Activated CD4-positive, CD25-positive, alpha-beta regulatory T cell treated with anti-CD3 and anti-CD28 coated beads, Interleukin-2, amount 50 U/mL, for 72 hours (primary cell): ENCODE measurements around the gene DBN1.
A peak's percentile ranks its signal among the peaks of the same experiment; 100 is the strongest.

Experiments
- DNase-seq: peaks from one replicate; pipeline ENCODE4 v3.0.0; 2021

Gene DBN1

DNA sequence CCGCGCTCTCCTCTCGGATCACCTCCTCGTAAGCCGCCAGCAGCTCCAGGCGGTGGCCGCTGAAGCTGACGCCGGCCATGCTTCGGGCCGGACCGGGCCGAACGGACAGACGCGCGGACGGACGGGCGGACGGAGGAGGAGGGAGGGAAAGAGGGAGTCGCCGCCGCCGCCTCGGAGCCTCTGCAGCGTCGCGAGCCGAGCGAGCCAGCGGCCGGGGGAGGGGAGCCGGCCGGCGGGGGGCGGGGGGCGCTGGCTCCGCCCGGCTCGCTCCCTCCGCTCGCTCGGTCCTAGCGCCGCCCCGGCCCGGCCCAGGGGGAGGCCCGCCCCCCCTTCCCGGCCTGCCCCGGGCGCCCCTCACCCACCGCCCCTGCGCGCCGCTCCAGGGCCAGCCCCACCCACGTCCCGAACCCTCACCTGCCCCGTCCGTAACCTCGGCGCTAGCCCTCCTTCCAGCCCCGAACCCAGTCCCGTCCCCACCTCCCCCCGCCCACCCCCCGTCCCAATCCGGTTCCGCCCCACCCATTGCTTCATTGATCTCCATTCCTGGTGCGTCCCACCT is at the start of gene DBN1:
Gene DBN1 (minus strand): TSS at position 192 of the 559 bp plus-strand sequence. CDS start 113 bp downstream, at position 79.
- DNase-seq: no peak

DNA sequence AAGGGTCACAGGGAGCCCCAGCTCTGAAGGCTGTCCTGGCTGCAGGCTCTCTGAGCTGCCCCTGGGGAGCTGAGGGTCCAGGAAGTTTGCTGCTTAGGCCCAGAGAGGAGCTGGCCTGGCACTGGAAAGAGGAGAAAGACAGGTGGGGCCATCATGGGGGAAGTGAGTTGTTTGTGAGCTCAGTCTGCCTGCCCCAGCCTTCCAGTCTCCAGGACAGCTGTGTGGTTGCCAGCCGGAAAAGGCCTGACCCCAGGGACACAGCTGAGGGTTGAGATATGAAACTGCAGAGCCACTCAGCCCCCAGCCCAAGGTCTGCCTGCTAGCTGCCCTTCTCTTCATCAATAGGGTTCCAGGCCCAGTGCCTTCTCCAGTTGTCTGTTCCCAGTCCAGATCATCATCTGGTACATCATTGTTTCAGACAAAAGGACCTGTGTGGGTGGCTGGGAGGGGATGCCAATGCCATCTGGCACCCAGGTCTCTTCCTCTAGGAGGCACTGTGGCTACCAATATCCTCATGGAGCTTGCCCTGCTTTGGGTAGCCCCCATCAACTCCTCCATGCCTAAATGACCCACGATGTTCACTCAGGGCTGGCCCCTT is 47.6 kb upstream of the DBN1 start:
- no peak for DNase-seq

DNA sequence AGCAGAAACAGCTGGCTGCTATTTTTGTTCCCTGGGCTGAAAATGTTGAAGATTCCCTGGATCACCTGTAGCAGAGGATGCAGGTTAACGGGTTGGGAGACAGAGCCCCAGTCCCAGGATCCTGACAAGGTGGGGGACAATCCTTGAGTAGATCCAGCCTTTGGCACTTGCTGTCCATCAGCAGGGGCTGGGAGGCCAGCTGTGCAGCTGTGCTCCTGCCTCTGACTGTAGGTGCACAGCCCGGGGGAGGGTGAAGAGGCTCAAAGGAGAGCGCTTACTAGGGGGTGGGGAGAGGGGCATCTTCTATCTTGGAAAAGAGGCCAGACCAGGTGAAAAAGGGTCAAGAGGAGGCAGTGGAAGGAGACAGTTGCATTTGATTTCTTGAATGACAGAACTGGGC is 46.8 kb upstream of the DBN1 start:
- no peak for DNase-seq

DNA sequence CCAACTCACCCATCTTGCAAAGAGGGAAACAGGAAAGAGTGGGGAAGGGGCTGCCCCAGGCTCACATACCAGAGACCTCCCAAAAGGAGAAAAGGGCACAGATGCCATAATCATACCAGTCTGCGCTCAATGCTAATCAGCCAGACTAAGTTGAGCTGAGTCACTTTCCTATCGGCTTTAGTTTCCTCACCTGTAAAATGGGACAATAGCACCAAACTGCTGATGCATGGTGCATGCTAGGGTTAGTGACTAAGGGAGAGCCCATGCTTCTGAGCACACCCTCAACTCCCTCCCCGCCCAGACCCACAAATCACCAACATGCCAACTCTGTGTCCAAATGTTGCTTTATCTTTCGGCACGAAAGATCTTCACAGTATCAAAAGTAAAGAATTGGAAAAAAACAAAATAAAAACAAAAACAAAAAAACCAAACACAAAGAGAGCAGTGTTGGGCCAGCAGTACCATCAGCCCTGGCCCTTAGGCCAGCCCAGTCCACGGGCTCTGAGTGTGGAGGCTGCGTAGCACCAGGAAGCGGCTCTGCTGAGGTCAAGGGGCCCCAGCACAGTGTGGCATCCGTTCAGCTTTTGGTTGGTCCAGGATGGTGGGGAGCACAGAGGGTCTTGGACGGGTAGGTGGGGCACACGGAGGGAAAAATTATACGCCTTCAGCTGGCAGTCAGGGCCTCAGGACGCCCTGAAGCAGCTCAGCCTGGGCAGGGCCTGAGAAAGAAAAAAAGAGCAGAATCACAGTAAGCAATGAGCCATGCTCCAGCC is 46.2 kb upstream of the DBN1 start:
- no peak for DNase-seq

DNA sequence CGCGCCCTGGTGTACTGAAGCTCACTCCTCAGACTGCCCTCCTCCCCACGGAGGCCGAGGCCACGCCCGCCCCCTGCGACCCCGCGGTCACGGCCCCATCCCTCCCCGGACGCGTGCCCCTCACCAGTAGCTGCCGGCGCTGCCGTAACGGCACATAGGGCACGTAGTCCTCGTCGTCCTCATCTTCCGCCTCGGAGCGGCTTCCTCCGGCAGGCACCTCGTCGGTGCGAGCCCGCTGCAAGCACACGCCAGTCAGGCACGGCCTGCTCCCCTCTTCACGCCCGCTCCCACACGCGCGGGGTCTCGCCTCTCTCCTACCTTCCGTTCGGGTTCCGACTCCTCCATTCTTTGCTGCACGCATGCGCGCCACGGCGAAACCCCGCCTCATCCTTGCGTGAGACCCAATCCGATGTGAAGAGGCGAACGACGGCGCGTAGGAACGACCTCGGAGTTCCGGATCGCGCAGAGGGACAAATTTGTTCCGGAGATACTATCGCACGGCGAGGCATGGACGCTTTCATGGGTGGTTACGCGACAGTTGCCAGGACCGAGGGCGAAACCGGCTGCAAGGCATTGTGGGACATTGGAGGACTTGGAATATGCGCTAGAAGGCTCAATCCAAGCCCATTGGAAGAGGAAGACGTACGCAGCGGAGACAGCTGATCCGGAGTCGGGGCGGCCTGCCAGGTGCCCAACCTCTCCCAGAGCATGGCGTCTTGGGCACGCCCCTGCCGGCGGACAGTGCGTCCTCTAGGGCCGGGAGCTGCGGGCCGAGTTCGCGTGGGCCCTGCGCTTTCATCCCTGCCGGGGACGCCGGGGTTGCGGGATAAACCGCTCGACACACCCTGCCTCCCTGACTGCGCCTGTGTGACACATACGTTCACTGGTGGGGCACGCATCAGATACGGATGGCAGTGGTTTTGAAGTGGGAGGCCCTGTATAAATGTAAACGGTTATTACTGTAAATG is 43.5 kb upstream of the DBN1 start, which contains the start of gene DDX41:
Gene DDX41 (minus strand): TSS at position 361 of the 968 bp plus-strand sequence. CDS start 16 bp downstream, at position 345.
- peak; percentile 94 for DNase-seq

DNA sequence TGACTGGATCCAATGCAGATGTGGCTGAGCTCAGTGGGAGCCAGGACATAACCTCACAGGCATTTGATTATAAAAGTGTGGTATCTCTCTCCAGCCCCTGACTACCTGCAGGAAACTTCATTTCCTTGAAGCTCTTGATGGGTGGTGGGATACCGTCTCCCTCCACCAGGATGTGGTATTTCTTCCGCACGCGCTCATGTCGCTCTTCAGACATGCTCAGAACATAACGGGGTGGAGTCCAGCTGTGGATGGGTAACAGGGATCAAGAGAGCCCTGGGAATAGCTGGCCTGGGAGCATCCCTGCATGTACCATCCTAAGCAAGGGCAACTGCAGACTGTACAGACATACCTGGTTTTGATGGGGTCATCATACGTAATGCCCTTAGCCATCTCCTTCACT is 42.1 kb upstream of the DBN1 start:
- DNase-seq: no peak

DNA sequence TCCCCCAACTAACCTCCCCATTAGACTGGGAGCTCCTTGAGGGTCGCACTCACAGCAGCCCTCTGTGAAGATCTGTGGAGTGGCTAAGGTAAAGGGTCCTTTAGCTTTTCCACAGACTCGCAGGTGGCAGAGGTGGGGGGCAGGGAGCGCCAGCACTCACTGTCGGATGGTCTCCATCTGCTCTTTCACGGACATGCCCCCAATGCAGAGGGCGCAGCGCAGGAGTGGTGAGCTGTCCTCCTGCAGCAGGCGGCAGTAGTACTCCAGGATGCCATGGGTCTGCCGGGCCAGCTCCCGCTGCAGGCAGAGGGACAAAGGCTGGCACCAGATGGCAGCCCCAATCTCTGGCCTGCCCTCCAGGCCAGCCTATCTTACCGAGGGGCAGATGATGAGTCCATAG is 41.1 kb upstream of the DBN1 start:
- DNase-seq: no peak

DNA sequence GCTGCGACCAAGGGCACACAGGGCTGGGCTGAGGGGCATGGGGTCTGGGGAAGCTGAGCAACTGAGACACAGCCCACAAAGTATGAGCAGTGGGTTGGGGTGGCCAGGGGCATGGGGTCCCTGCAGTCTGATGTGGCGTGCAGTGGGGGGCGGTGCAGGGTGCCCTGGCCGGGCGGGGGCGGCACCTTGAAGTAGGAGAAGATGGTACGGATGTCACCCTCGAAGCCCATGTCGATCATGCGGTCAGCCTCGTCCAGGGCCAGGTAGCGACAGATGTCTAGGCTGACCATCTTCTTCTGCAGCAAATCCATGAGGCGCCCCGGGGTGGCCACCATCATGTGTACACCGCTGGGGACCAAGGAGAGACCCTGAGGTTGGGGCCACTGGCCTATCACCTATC is 40.1 kb upstream of the DBN1 start:
- DNase-seq: no peak

DNA sequence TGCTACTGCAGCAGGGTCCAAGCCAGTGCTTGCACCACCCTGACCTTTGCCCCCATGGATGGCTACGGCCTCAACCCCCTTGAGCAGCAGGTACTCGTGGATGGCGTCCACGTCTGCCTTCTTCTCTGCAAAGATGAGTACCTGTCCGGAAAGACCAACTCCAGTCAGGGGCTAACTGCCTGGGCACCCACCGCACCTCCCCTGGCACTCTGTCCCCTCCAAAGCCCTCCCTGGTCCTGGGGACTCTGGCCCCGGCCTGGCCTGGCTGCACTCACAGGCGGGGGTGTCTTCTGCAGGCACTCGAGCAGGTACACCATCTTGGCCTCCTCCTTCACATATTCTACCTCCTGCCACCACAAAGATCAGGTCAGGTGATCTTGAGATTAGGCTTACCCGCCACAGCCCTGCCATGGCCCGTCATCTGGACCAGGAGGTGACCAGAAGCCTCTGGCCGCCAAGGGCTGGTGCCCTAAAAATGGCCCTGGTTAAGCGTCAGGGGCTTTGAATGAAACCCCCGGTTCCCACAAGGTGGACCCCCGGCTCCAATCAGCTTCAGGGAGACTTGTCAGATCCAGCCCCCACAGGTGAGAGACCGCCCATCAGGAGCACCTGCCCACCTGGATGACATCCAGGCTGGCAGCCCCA is 39.4 kb upstream of the DBN1 start:
- no peak for DNase-seq

DNA sequence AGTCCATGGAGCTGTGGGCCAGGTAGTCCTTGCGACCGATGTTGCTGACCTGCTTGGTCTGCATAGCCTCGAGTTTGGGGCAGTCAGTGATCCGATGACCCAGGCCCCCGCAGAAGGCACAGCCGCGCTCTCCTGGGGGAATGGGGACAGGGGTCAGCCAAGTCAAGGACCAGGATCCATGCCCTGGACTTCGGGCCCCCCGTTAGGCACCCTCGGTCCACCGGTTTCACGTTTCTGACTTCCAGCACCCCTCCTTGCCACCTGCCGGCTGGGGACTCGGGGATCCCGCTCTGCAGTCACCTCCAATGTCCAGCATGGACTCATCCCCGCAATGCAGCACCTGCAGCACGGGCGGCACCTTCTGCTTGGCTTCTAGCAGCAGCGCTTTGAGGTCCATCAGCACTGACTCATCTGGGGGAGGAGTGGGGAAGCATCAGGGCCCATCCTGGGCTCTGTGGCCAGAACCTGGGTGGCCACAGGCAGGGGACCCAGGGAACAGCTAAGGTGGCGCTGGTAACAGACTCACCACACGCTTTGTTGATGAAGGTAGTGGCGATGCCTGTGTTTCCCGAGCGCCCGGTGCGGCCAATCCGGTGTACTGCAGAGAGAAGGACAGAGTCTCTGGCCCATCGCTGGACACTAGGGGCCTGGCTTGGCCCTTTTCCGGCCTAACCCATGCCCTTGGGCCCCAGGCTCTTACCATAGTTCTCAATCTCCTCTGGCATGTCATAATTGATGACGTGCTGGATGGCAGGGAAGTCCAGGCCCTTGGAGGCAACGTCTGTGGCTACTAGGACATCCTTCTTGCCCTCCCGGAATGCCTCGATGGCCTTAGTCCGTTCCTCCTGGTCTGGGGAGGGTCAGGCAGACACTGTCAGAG is 38.6 kb upstream of the DBN1 start:
- no peak for DNase-seq

DNA sequence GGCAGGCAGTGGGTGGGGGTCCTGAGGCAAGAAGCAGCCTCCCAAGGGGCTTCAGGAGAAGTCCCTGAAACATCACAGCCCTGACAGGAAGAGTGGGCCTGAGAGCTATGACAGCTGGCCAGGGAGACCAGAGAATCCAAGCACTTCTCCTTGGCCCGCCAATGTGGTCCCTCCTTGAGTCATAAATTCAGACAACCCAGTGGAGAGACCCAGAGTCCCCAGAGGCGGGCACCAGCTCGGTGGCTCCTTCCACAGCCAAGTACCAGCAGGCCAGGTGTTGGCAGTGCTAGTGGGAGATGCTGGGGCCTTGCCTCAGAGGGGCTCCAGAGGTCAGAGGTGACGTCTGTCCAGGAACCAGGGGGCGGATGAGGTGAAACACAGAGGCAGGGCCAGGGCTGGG is 37.7 kb upstream of the DBN1 start:
- DNase-seq: no peak

DNA sequence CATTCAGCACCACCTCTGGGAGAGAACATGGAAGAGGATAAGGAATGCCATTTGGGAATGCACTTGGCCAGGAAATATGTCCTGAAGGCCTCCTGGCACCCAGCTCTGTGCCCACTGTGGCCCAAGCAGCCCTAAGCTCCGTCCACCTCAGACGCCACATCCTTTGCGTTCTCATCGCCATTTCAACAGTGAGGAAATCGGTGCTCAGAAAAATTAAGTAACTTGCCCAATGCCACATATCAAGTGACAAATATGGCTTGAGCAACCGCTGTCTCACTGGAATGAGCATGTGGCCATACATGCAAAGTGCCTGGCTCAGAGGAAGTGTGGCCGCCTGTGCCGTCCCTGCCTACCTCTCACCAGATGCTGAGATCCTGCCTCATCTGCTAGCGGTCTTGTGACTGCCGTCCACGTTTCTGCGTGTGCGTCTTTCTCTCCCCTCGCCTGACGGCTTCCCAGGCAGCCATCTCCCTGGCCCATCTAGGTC is 37.2 kb upstream of the DBN1 start:
- no peak for DNase-seq

DNA sequence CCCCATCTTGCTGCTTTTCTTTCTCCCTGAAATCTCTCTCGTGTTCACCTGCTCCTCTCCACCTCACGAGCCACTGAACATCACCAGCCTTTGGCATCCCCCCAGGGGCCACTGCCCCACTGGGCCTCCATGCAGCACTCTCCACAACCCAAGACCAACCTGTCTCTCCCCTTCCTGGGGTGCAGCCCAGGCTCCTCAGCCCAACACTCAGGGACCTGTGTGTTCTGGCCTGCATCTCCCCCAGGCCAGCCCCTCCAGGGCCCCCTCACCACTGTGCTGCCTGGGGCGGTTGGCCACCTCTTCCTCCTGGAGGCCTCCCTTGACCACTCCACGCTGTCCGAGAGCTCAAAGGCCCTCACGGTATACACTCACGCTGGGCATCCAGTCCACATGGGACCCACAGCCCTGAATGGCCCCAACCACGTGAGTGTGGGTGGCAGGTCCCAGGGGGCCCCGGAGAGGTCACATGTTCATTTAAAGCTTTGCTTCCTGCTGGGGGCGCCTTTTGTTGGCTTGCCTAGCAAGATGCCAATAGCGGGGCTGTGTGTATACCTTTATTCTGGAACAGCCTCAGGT is 36.6 kb upstream of the DBN1 start:
- DNase-seq: no peak

DNA sequence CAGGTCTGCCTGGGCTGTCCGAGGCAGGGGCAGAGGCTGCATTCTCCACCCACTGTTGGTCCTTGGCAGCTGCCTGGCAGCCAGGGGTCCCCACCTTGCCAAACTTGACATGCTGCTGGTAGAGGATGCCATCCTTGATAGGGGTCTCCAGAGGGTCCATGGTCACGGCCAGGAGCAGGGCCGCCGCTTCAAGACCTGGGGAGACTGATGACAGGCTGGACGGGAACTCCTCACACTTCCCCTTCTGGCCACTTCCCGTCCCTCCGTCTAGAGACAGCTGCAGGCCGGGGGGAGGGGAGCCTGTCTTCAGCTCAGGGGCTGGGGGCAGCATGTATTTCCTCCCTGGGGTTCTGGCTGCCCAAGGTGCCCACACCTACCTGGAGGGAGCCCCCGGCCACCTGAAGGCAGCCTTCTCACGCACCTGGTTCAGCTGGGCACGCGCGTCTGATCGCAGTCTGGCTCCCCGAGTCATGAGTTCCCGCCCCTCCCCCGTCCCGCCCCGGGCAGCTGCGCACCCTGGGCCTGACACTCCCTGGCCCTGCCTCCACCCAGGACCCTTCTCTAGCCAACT is 36.0 kb upstream of the DBN1 start, which contains the start of gene DOK3:
Gene DOK3 (minus strand): TSS at position 446 of the 571 bp plus-strand sequence. CDS start 286 bp downstream, at position 160.
- no peak for DNase-seq

DNA sequence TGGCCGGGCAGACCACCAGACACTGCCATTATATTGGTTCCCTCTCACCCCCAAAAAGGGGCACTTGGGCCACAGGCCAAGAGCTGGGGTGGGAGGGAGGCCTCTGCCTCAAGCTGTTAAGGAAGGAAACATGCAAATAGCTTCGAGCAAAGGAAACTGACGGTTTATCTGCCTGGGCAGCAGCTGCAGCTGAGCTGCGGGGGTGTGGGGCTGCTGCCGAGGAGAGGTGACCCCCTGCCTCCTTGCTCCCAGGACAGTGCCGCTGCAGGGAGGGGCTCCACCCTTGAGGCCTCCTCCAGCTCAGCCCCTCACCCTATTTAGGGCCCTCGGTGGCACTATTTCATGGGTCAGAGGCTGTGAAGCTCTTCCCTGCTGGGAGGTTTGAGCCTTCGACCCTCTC is 35.4 kb upstream of the DBN1 start:
- DNase-seq: no peak

DNA sequence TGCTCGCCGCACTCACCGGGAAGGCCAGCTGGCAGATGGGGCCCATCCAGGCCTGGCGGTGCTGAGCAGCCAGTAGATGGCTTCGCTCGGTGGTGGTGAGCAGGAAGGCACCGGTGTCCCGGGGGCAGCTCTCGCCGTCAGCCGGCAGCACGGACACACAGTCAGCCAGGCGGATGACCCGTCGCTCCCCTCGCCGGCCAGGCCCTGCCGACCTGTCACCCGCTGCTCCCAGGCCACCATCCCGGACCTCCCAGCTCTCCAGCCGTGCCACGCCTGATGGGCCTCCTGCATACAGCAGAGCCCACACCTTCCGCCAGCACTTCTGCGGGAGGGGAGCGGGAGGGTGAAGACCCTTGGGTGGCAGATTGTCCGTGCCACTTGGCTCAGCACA is 34.8 kb upstream of the DBN1 start:
- DNase-seq: no peak

DNA sequence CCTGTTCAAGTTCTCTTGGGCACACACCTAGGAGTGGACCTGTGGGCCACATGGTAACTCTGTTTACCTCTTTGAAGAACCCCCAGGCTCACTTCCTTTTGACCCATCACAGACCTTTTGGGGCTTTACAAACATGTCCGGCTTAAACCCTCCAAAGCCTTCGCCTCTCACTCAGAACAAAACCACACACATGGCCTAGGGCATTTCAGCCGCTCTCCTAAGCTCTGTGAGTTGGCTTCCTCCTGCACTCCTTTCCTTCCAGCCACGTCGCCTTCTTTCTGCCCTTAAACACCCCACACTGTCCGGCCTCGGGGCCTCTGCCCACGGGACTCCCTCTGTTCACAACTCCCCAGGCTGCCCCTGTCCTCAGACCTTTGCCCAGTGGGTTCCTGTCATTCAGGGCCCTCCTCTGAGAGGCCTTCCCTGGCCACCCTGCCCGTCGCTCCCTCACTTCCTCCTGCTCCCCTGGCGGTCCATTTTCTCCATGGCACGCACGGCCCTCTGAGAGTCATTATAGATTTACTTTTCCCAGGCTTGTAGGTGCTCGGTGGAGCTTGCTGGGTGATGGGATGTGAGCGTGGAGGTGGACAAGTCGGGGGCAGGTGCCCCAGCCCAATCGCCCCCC is 34.3 kb upstream of the DBN1 start:
- DNase-seq: no peak

DNA sequence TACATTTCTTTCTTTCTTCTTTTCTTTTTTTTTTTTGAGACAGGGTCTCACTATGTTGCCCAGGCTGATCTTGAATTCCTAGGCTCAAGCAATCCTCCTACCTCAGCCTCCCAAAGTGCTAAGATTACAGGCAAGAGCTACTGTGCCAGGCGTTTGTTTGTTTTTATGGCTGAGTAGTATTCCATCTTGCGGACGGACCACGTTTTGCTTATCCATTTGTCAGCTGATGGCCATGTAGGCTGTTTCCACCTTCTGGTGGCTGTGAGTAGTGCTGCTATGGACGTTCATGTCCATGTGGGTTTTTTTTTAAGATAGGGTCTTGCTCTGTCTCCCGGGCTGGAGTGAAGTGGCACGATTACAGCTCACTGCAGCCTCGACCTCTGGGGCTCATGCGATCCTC is 33.7 kb upstream of the DBN1 start:
- no peak for DNase-seq

DNA sequence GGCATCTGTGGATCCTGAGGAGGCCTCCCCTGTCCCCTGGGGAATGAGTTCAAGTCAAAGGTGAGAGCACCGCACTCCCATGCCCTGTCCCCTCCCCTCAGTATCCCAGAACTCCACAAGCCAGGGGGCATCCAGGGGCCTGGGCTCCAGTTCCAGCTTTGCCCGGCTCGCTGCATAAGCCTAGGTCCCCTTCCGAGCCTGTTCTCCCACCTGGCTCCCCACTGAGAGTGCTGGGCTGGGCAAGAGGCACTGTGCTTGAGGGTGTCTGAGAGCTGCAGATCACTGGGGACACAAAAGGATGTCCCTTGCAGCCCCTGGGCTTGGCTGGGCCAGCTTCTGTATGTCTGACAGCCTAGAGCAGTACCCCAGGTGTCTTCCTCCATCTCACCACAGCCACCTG is 31.6 kb upstream of the DBN1 start:
- DNase-seq: no peak
